HUES6 (cell line): ENCODE measurements around the gene BRD3.
A peak's percentile ranks its signal among the peaks of the same experiment; 100 is the strongest.

Experiments used
- H3K27ac ChIP-seq: 2 replicates; pipeline ENCODE4 v1.7.0; 2013; ENCODE audit warnings: low read depth, mild to moderate bottlenecking, low read length, inconsistent platforms
- H3K27me3 ChIP-seq: 2 replicates; pipeline ENCODE4 v1.6.1; 2013; ENCODE audit warnings: low read length; ENCODE audit not compliant: control insufficient read depth, insufficient read depth
- H3K36me3 ChIP-seq: 2 replicates; pipeline ENCODE4 v1.6.1; 2013; ENCODE audit warnings: low read length; ENCODE audit not compliant: control insufficient read depth, insufficient read depth
- H3K4me1 ChIP-seq: 2 replicates; pipeline ENCODE4 v1.6.1; 2013; ENCODE audit warnings: low read length; ENCODE audit not compliant: control insufficient read depth, insufficient read depth
- H3K4me3 ChIP-seq: 2 replicates; pipeline ENCODE4 v1.5.1; 2013; ENCODE audit warnings: low read depth, low read length
- H3K9ac ChIP-seq: one replicate; pipeline ENCODE4 v1.6.1; 2013; ENCODE audit warnings: mild to moderate bottlenecking, low read length
- H3K9me3 ChIP-seq: 2 replicates; pipeline ENCODE4 v1.6.1; 2013; ENCODE audit warnings: low read depth, low read length; ENCODE audit not compliant: control insufficient read depth, insufficient read depth

Gene BRD3

GRCh38 chr9:133987446-133987788 is 80.4 kb downstream of the BRD3 start:
- Histone ChIP-seq H3K9me3 (no peaks in the 10 kb centered on the region), H3K27me3 (no peaks in the 10 kb centered on the region), H3K9ac (no peak overlapping the region), H3K36me3 (no peaks in the 10 kb centered on the region), H3K27ac (no peak overlapping the region), H3K4me3 (no peak overlapping the region), H3K4me1 (peaks cover 25% of the 10 kb centered on the region)

GRCh38 chr9:133986774-133987445 is 80.9 kb downstream of the BRD3 start:
- Histone ChIP-seq H3K27ac (no peak overlapping the region), H3K4me1 (peaks cover 30% of the 10 kb centered on the region), H3K27me3 (no peaks in the 10 kb centered on the region), H3K9ac (no peak overlapping the region), H3K9me3 (no peaks in the 10 kb centered on the region), H3K36me3 (no peaks in the 10 kb centered on the region), H3K4me3 (no peak overlapping the region)

GRCh38 chr9:133986061-133986460 is 81.8 kb downstream of the BRD3 start:
- Histone ChIP-seq H3K9ac (no peak overlapping the region), H3K36me3 (no peaks in the 10 kb centered on the region), H3K9me3 (no peaks in the 10 kb centered on the region), H3K4me1 (peaks cover 31% of the 10 kb centered on the region), H3K27me3 (no peaks in the 10 kb centered on the region), H3K4me3 (no peak overlapping the region), H3K27ac (no peak overlapping the region)

GRCh38 chr9:133982971-133983720 is 84.7 kb downstream of the BRD3 start:
- Histone ChIP-seq H3K4me1 (peaks cover 44% of the 10 kb centered on the region), H3K27ac (no peak overlapping the region), H3K27me3 (no peaks in the 10 kb centered on the region), H3K36me3 (no peaks in the 10 kb centered on the region), H3K9me3 (no peaks in the 10 kb centered on the region), H3K9ac (peak overlapping the region; percentile 13), H3K4me3 (no peak overlapping the region)

GRCh38 chr9:133981958-133982681 is 85.7 kb downstream of the BRD3 start:
- H3K27me3 ChIP-seq = no peaks in the 10 kb centered on the region
- H3K9ac ChIP-seq = no peak overlapping the region
- H3K4me3 ChIP-seq = no peak overlapping the region
- H3K36me3 ChIP-seq = peaks cover 6% of the 10 kb centered on the region; the same call in 1 of the 2 replicates
- H3K27ac ChIP-seq = no peak overlapping the region
- H3K4me1 ChIP-seq = peaks cover 52% of the 10 kb centered on the region
- no peaks in the 10 kb centered on the region for H3K9me3 ChIP-seq

- Histone ChIP-seq H3K9ac (no peak overlapping the region), H3K9me3 (no peaks in the 10 kb centered on the region), H3K36me3 (peaks cover 7% of the 10 kb centered on the region; the same call in 1 of the 2 replicates), H3K27me3 (no peaks in the 10 kb centered on the region), H3K4me1 (peaks cover 53% of the 10 kb centered on the region), H3K4me3 (no peak overlapping the region), H3K27ac (no peak overlapping the region)
These were observed 86.3 kb downstream of the BRD3 start for GRCh38 chr9:133981589-133981957.

GRCh38 chr9:133980864-133981588 is 86.8 kb downstream of the BRD3 start:
- Histone ChIP-seq H3K4me3 (no peak overlapping the region), H3K9ac (no peak overlapping the region), H3K4me1 (peaks cover 48% of the 10 kb centered on the region), H3K27me3 (no peaks in the 10 kb centered on the region), H3K36me3 (peaks cover 7% of the 10 kb centered on the region; the same call in 1 of the 2 replicates), H3K9me3 (no peaks in the 10 kb centered on the region), H3K27ac (no peak overlapping the region)
